ENCODE results near the gene HORMAD2.

The HORMAD2 gene

GRCh38 chr22:30158744-30159500 is 78.7 kb downstream of the HORMAD2 start:
- no peak for DNase-seq (ENCODE audit: low read depth)
- TF ChIP-seq, protein P1, sequence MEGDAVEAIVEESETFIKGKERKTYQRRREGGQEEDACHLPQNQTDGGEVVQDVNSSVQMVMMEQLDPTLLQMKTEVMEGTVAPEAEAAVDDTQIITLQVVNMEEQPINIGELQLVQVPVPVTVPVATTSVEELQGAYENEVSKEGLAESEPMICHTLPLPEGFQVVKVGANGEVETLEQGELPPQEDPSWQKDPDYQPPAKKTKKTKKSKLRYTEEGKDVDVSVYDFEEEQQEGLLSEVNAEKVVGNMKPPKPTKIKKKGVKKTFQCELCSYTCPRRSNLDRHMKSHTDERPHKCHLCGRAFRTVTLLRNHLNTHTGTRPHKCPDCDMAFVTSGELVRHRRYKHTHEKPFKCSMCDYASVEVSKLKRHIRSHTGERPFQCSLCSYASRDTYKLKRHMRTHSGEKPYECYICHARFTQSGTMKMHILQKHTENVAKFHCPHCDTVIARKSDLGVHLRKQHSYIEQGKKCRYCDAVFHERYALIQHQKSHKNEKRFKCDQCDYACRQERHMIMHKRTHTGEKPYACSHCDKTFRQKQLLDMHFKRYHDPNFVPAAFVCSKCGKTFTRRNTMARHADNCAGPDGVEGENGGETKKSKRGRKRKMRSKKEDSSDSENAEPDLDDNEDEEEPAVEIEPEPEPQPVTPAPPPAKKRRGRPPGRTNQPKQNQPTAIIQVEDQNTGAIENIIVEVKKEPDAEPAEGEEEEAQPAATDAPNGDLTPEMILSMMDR (IDR thresholded peaks at IDR 0.05; ENCODE audit: insufficient read depth, low read depth, low read length, missing control alignments): no peak
- no peak overlapping the region for H3K4me3 ChIP-seq (ENCODE audit: low read depth, low read length)

DNA sequence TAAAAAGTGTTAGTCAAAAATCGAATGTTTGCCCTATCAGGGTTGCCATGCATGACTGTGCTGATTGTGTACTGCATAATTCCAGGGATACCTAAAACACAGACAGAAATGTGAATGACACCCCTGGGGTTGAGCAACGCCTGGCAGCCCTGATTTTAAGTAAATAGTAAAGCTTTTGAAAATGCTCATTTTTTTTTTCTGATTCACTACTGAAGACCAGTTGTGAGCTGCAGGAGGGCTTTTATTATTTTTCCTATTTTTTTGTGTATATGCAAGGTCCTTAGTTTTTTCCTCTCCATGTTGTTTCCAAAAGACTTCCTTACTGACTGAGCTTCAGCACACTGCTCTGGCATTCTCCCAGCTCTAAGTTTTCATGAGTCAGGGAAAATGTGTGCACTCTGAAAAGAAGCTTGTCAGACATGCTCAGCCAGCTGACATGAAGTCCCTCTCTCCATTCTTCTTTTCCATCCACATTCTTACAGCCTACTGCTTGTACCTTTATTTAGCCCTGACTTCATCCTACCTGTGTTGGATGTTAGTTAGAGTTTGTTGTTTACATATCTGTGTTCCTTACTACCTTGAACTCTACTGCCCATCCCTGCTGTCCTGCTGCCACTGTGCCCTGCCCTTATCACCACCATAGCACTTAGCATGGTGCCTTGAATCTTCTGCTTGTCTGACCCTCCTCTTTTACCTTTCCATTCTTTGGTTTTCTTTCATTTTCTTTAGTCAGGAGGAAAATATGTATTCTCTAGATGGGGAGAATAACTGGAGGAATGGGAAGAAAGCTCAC is 79.5 kb downstream of the HORMAD2 start:
- TF ChIP-seq, protein P1 (IDR thresholded peaks at IDR 0.05; ENCODE audit: insufficient read depth, low read depth, low read length, missing control alignments): no peak
- H3K4me3 ChIP-seq (ENCODE audit: low read depth, low read length): no peak overlapping the region
- DNase-seq (ENCODE audit: low read depth): no peak

DNA sequence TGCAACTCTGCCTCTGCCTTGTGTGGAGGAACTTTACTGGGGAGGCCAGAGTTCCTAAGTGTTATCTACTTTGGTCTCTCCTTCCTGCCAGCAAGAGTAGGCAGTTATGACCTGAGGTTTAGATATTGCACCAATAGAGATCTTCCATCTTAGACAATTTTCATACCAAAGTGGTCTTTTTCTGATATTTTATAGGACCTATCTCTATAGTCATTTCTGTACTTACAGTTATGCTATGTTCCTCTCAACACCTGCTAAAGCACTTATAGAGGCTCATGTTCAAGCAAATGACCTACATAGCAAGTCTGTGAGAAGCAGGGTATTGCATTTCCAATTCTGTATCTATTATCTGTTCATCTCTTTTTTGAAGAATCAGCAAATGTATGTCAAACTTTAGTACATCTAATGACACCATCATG is 80.8 kb downstream of the HORMAD2 start:
- no peak for DNase-seq (ENCODE audit: low read depth)

DNA sequence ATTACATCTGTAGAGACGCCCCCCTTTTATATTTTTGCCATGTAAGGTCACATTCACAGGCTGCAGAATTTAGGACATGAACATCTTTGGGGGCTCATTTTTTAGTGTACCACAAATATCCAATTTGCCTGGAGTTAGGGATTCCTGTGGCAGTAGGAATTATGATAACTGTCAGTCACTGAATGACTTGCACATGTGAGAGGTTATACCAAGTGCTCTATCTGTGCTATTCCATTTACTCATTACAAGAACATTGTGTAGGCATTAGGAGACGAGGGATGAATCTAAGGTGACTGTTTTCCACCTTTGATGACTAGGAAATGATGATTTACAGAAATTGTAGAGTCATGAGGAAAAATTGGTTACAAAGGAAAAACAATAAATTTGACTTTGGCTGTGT is 87.0 kb downstream of the HORMAD2 start:
- TF ChIP-seq, protein P1 (IDR thresholded peaks at IDR 0.05; ENCODE audit: insufficient read depth, low read depth, low read length, missing control alignments): no peak
- DNase-seq (ENCODE audit: low read depth): no peak
- H3K4me3 ChIP-seq (ENCODE audit: low read depth, low read length): no peak overlapping the region

More for the DNA sequence above, 80.8 kb downstream of the HORMAD2 start:
- TF ChIP-seq, protein P1 (IDR thresholded peaks at IDR 0.05; ENCODE audit: insufficient read depth, low read depth, low read length, missing control alignments): no peak
- no peak overlapping the region for H3K4me3 ChIP-seq (ENCODE audit: low read depth, low read length)

GRCh38 chr22:30167734-30168133 is 87.5 kb downstream of the HORMAD2 start:
- no peak overlapping the region for H3K4me3 ChIP-seq (ENCODE audit: low read depth, low read length)
- no peak for DNase-seq (ENCODE audit: low read depth)
- TF ChIP-seq, protein P1 (IDR thresholded peaks at IDR 0.05; ENCODE audit: insufficient read depth, low read depth, low read length, missing control alignments): no peak

DNA sequence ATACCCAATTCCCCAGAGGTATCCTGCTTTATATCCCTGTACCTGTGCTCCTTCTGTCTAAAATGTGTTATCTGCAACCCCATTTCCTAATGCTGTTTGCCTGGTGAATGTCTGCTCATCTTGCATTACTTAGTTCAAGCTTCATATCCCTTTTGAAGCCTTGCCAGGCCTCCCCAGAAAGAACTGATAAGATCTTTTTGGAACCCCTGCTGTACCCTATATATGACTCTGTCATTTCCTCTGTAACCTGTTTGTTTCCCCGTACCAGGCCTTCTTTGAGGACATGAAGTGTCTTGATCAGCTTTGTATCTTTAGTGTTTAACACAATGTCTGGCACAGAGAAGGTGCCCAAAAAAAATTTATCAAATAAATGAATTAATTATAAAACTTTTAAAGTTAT is 88.7 kb downstream of the HORMAD2 start:
- no peak overlapping the region for H3K4me3 ChIP-seq (ENCODE audit: low read depth, low read length)
- TF ChIP-seq, protein P1 (IDR thresholded peaks at IDR 0.05; ENCODE audit: insufficient read depth, low read depth, low read length, missing control alignments): no peak
- DNase-seq (ENCODE audit: low read depth): no peak
